ENCODE measurements around the gene P3H2. TPM values are rescaled to one million over a fixed set of nuclear protein-coding genes. Genes with fewer than 3 reads are reported as not detected.

The P3H2 gene
- total and polyA plus RNA-seq, 2 experiments from 2014 or later: 56.7 to 56.8 TPM

DNA sequence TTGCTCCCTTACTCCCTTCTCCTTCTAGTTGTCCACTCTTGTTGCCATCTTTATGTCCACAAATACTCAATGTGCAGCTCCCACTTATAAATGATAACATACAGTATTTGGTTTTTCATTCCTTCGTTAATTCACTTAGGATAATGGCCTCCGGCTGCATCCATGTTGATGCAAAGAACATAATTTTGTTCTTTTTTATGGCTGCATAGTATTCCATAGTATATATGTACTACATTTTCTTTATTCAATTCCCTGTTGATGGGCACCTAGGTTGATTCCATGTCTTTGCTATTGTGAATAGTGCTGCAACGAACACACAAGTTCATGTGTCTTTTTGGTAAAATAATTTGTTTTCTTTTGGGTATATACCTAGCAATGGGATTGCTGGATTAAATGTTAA is 21.3 kb upstream of the P3H2 start:
- Histone ChIP-seq H3K27ac (no peak overlapping the region), H3K27me3 (no peaks in the 10 kb centered on the region), H3K4me1 (ENCODE audit: low read depth) (no peaks in the 10 kb centered on the region)

DNA sequence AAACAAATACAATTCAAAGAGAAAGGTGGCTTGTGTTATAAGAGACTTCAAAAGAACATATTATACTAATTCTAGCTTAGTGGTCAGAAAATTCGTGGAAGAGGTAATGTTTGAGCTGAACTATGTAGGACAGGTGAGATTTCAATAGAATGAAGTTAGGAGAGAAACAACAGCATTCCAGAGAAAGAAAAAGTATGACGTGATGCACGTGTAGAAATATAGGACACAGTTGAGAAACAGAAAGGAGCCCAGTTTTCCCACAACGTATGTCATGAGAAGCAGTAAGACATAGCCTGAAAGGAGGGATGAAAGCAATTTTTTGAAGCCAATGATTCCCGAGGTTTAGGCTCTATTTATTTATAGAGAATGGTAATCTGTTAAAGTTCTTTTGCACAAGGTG is 18.7 kb upstream of the P3H2 start:
- Histone ChIP-seq H3K9me3 (ENCODE audit: low read depth) (no peaks in the 10 kb centered on the region), H3K27ac (no peak overlapping the region), H3K27me3 (no peaks in the 10 kb centered on the region), H3K36me3 (no peaks in the 10 kb centered on the region), H3K4me1 (ENCODE audit: low read depth) (no peaks in the 10 kb centered on the region), H3K4me3 (no peak overlapping the region)
- TF ChIP-seq, protein P1, sequence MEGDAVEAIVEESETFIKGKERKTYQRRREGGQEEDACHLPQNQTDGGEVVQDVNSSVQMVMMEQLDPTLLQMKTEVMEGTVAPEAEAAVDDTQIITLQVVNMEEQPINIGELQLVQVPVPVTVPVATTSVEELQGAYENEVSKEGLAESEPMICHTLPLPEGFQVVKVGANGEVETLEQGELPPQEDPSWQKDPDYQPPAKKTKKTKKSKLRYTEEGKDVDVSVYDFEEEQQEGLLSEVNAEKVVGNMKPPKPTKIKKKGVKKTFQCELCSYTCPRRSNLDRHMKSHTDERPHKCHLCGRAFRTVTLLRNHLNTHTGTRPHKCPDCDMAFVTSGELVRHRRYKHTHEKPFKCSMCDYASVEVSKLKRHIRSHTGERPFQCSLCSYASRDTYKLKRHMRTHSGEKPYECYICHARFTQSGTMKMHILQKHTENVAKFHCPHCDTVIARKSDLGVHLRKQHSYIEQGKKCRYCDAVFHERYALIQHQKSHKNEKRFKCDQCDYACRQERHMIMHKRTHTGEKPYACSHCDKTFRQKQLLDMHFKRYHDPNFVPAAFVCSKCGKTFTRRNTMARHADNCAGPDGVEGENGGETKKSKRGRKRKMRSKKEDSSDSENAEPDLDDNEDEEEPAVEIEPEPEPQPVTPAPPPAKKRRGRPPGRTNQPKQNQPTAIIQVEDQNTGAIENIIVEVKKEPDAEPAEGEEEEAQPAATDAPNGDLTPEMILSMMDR (IDR thresholded peaks at IDR 0.05; ENCODE audit: low read depth, low read length): no peak
- no peak for DNase-seq (ENCODE audit: low read depth in 1 of 2, low spot score in 1 of 2)

More for the DNA sequence above, 21.3 kb upstream of the P3H2 start:
- DNase-seq (ENCODE audit: low read depth in 1 of 2, low spot score in 1 of 2): no peak
- Histone ChIP-seq H3K9me3 (ENCODE audit: low read depth) (no peaks in the 10 kb centered on the region), H3K36me3 (no peaks in the 10 kb centered on the region), H3K4me3 (no peak overlapping the region)
- TF ChIP-seq, protein P1 (IDR thresholded peaks at IDR 0.05; ENCODE audit: low read depth, low read length): no peak

DNA sequence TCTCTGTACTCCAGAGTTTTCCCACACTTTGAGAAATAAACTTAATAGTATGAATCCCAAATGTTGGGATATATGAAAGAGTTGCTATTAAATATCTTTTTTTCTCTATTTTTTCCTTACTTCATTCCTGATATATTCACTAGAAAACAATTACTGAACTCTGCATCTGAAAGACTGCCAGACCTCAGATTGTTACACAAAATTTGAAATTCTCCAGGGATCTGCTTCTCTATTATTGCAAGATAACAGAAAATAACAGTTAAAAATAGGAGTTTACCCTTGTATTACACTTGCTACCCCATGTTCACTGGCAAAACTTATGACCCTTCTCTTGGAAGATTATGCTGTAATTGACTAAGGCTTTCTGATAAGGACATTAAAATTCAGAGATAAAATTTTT is 11.7 kb upstream of the P3H2 start:
- peak in 1 of 2 donors; percentile 77 for DNase-seq (ENCODE audit: low read depth in 1 of 2, low spot score in 1 of 2)
- TF ChIP-seq, protein P1 (IDR thresholded peaks at IDR 0.05; ENCODE audit: low read depth, low read length): no peak
- H3K27me3 ChIP-seq: no peaks in the 10 kb centered on the region
- peaks cover 6% of the 10 kb centered on the region for H3K4me1 ChIP-seq (ENCODE audit: low read depth)
- H3K27ac ChIP-seq: no peak overlapping the region
- H3K9me3 ChIP-seq (ENCODE audit: low read depth): no peaks in the 10 kb centered on the region
- H3K4me3 ChIP-seq: no peak overlapping the region
- no peaks in the 10 kb centered on the region for H3K36me3 ChIP-seq

DNA sequence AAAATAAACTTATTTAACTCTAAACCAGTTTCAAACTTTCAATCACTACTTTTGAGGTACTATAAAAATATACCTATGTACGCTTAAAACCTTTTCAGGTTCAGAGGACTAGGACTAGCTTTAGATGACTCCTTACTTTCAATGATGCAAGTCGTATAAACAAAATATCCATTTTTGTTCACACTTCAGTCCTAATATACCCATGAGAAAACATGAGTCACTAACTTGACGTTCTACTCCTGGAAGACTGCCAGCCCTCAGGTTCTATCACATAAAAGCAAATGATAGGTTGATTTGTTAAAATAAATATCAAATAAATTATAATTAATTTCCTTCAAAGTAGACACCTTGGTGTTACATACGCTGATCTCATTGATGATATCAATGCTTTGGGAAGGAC is 10.6 kb upstream of the P3H2 start:
- Histone ChIP-seq H3K27ac (no peak overlapping the region), H3K4me1 (ENCODE audit: low read depth) (peaks cover 6% of the 10 kb centered on the region), H3K9me3 (ENCODE audit: low read depth) (no peaks in the 10 kb centered on the region), H3K27me3 (no peaks in the 10 kb centered on the region), H3K36me3 (no peaks in the 10 kb centered on the region), H3K4me3 (no peak overlapping the region)
- TF ChIP-seq, protein P1 (IDR thresholded peaks at IDR 0.05; ENCODE audit: low read depth, low read length): no peak
- peak in 1 of 2 donors; percentile 81 for DNase-seq (ENCODE audit: low read depth in 1 of 2, low spot score in 1 of 2)

DNA sequence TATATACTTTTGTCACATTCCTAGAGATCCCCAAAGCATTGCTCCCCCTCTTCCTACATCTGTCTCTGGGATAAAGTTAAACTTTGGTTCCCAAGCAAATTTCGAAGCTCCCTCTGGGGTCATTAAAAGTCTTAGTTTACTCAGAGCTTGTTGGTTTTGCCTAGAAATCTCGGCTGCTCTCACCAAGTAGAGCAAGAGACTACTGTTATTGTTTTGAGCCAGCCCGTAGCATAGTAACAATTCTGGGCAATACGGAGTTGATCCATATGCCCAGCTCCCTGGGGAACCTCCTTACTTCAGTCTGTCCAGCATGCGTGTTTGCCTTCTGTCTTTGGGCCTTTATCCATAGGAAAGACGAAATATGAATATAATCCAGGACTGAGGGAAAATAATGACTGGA is 10.0 kb upstream of the P3H2 start:
- Histone ChIP-seq H3K27me3 (no peaks in the 10 kb centered on the region), H3K36me3 (no peaks in the 10 kb centered on the region), H3K4me1 (ENCODE audit: low read depth) (peaks cover 6% of the 10 kb centered on the region), H3K27ac (no peak overlapping the region), H3K9me3 (ENCODE audit: low read depth) (no peaks in the 10 kb centered on the region), H3K4me3 (no peak overlapping the region)
- TF ChIP-seq, protein P1 (IDR thresholded peaks at IDR 0.05; ENCODE audit: low read depth, low read length): no peak
- DNase-seq (ENCODE audit: low read depth in 1 of 2, low spot score in 1 of 2): peak in 1 of 2 donors; percentile 73

DNA sequence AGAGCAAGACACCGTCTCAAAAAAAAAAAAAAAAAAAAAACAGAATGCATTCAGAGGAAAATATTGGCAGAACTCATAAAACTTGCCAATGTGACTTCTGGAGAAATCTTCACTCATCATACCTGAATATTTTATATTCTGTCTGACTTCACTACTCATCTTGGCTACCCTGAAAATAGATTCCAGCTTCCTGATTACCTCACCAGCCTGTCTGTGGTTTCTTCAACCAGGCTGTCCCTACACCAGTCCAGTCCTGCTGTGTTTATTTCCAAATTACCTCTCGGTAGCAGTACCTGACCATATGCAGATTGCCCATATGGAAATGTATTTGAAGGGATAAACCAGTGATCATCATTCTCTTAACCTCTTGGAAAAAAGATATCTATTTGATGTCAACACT is 9.3 kb upstream of the P3H2 start:
- Histone ChIP-seq H3K4me1 (ENCODE audit: low read depth) (peaks cover 6% of the 10 kb centered on the region), H3K9me3 (ENCODE audit: low read depth) (no peaks in the 10 kb centered on the region), H3K4me3 (no peak overlapping the region), H3K27ac (no peak overlapping the region), H3K27me3 (no peaks in the 10 kb centered on the region), H3K36me3 (no peaks in the 10 kb centered on the region)
- TF ChIP-seq, protein P1 (IDR thresholded peaks at IDR 0.05; ENCODE audit: low read depth, low read length): no peak
- DNase-seq (ENCODE audit: low read depth in 1 of 2, low spot score in 1 of 2): no peak

Data from cardiac muscle cell (in vitro differentiated cells and primary cell).